Endothelial cell of umbilical vein (primary cell): Measurements from ENCODE around the gene GKN2.

Source experiments
- CTCF ChIP-seq, 2 donors: IDR thresholded peaks; 1 replicate in 1 of 2; 2 replicates in 1 of 2; pipeline ENCODE4 v1.5.1; 2011; ENCODE audit warnings: low read length in 2 of 2, mild to moderate bottlenecking in 2 of 2, moderate library complexity in 2 of 2, control low read depth in 1 of 2, inconsistent platforms in 1 of 2, low read depth in 1 of 2; ENCODE audit not compliant: insufficient read depth in 1 of 2; ENCODE audit errors: extremely low read depth in 1 of 2
- EZH2 ChIP-seq: IDR thresholded peaks from 2 replicates; pipeline ENCODE4 v1.6.1; 2012; ENCODE audit warnings: borderline replicate concordance, low read depth, mild to moderate bottlenecking, moderate library complexity, low read length, inconsistent platforms; ENCODE audit not compliant: severe bottlenecking
- FOS ChIP-seq: IDR thresholded peaks from 2 replicates; pipeline ENCODE4 v1.6.1; 2011; ENCODE audit warnings: mild to moderate bottlenecking, low read length, moderate library complexity, borderline replicate concordance; ENCODE audit not compliant: insufficient read depth
- GATA2 ChIP-seq: IDR thresholded peaks from 2 replicates; pipeline ENCODE4 v1.7.0; 2011; ENCODE audit warnings: low read depth, mild to moderate bottlenecking, moderate library complexity, mixed read lengths, low read length; ENCODE audit not compliant: insufficient read length, insufficient read depth
- JUN ChIP-seq: IDR thresholded peaks from 2 replicates; pipeline ENCODE4 v1.6.1; 2011; ENCODE audit warnings: borderline replicate concordance, low read depth; ENCODE audit not compliant: insufficient read length, insufficient read depth
- MAX ChIP-seq: IDR thresholded peaks from 2 replicates; pipeline ENCODE4 v1.6.1; 2011; ENCODE audit not compliant: insufficient read depth, insufficient read length
- MYC ChIP-seq: IDR thresholded peaks from one replicate; pipeline ENCODE4 v1.6.1; 2011; ENCODE audit warnings: mild to moderate bottlenecking, low read depth, low read length
- POLR2A ChIP-seq: IDR thresholded peaks from 2 replicates; pipeline ENCODE4 v1.6.1; 2012; ENCODE audit warnings: low read depth, mild to moderate bottlenecking, control low read depth, low read length
- POLR2AphosphoS5 ChIP-seq: IDR thresholded peaks from 2 replicates; pipeline ENCODE4 v1.6.1; 2012; ENCODE audit warnings: low read depth, mild to moderate bottlenecking, control low read depth, low read length, moderate library complexity; ENCODE audit not compliant: insufficient read depth

GRCh38 chr2:68961380-68961779 is 8.7 kb upstream of the GKN2 start:
- TF ChIP-seq FOS (no peak), CTCF (IDR thresholded peaks at IDR 0.05; ENCODE audit: extremely low read depth in 1 of 2, insufficient read depth in 1 of 2, low read depth in 1 of 2, low read length in 2 of 2) (no peak), EZH2 (no peak), POLR2A (no peak), POLR2AphosphoS5 (no peak), MYC (no peak), JUN (no peak), MAX (no peak), GATA2 (no peak)
